CD4-positive, alpha-beta memory T cell (primary cell): ENCODE results near the gene STARD10. TPM values are rescaled to one million over a fixed set of nuclear protein-coding genes. Genes with fewer than 3 reads are reported as not detected.
A peak's percentile ranks its signal among the peaks of the same experiment; 100 is the strongest.

Source experiments
- CTCF ChIA-PET: fragments of 350-600 bp; sonication (Branson Sonifier 250); formaldehyde crosslinking; loops from one replicate; lab custom pipeline; 2021; ENCODE audit warnings: inconsistent platforms; ENCODE audit not compliant: partially characterized antibody; lab: Charles Lee
- POLR2A ChIA-PET: fragments of 350-600 bp; sonication (Branson Sonifier 250); formaldehyde crosslinking; loops from one replicate; lab custom pipeline; 2021; ENCODE audit not compliant: partially characterized antibody; lab: Charles Lee
- DNase-seq, 5 donors: peaks; one replicate each; pipeline versions ENCODE4 v3.0.0 to v3.0.0-alpha.2; 2020 to 2022; ENCODE audit warnings: mixed read lengths in 1 of 5
- H3K27ac ChIP-seq: one replicate; pipeline ENCODE4 v1.7.0; 2013; ENCODE audit warnings: low read depth, low read length
- H3K27me3 ChIP-seq: 2 replicates; pipeline ENCODE4 v1.7.0; 2013; ENCODE audit warnings: mild to moderate bottlenecking, low read length, moderate library complexity; ENCODE audit not compliant: insufficient read depth
- H3K36me3 ChIP-seq: 2 replicates; pipeline ENCODE4 v1.7.0; 2013; ENCODE audit warnings: mild to moderate bottlenecking, low read length, moderate library complexity; ENCODE audit not compliant: insufficient read depth
- H3K4me1 ChIP-seq: 2 replicates; pipeline ENCODE4 v1.7.0; 2013; ENCODE audit warnings: mild to moderate bottlenecking, low read length, moderate library complexity; ENCODE audit not compliant: insufficient read depth
- H3K4me3 ChIP-seq, 2 donors: one replicate each; pipeline ENCODE4 v1.7.0; 2013; ENCODE audit warnings: low read length in 2 of 2, mild to moderate bottlenecking in 1 of 2
- H3K9me3 ChIP-seq, 2 donors: one replicate each; pipeline ENCODE4 v1.7.0; 2013; ENCODE audit warnings: low read length in 2 of 2, control low read depth in 1 of 2; ENCODE audit not compliant: control insufficient read depth in 1 of 2
- H3K27ac Mint-ChIP-seq, 7 donors: one replicate each; pipeline ENCODE4 v1.8.0; 2020 to 2021; ENCODE audit warnings: mixed read lengths in 7 of 7, mild to moderate bottlenecking in 6 of 7, inconsistent platforms in 3 of 7, moderate library complexity in 3 of 7
- H3K27me3 Mint-ChIP-seq, 2 donors: one replicate each; pipeline ENCODE4 v1.8.0; 2020 to 2021; ENCODE audit warnings: mixed read lengths in 2 of 2
- H3K36me3 Mint-ChIP-seq, 2 donors: one replicate each; pipeline ENCODE4 v1.8.0; 2020 to 2021; ENCODE audit warnings: mixed read lengths in 2 of 2, inconsistent platforms in 1 of 2, mild to moderate bottlenecking in 1 of 2
- H3K4me1 Mint-ChIP-seq, 4 donors: one replicate each; pipeline ENCODE4 v1.8.0; 2020 to 2021; ENCODE audit warnings: mixed read lengths in 4 of 4, mild to moderate bottlenecking in 1 of 4
- H3K4me3 Mint-ChIP-seq, 8 donors: one replicate each; pipeline ENCODE4 v1.8.0; 2020 to 2021; ENCODE audit warnings: mixed read lengths in 8 of 8, mild to moderate bottlenecking in 7 of 8, moderate library complexity in 6 of 8, inconsistent platforms in 3 of 8
- H3K9me3 Mint-ChIP-seq, 8 donors: one replicate each; pipeline ENCODE4 v1.8.0; 2020 to 2021; ENCODE audit warnings: mixed read lengths in 8 of 8, mild to moderate bottlenecking in 5 of 8, inconsistent platforms in 3 of 8, moderate library complexity in 1 of 8
- intact Hi-C: fragments of 100-400 bp; cut with micrococcal nuclease; formaldehyde crosslinking; loops from one replicate; pipeline ENCODE4 v1.15.1; 2023
- polyA plus RNA-seq, 2 donors: library from polyadenylated mRNA; unstranded; fragments of 300-500 nt; fragmentation: Illumina TruSeq; gene quantifications; one replicate each; pipeline ENCODE4 v1.2.3, GENCODE V29; 2021
- total RNA-seq, 2 experiments: library from RNA; stranded (reverse); gene quantifications; one replicate each; pipeline ENCODE4 v1.2.3, GENCODE V29; 2021

The STARD10 gene
- total and polyA plus RNA-seq, 4 experiments from 2014 or later = 23.0 to 27.0 (median 24.2) TPM

- Mint-ChIP-seq H3K4me1 (peaks cover 13 to 62% (median 32%) of the 10 kb centered on the region in 4 donors), H3K9me3 (peaks cover 0 to 3% (median 0%) of the 10 kb centered on the region in 8 donors), H3K36me3 (no peaks in the 10 kb centered on the region), H3K27me3 (no peaks in the 10 kb centered on the region), H3K27ac (peak overlapping the region in 4 of 7 donors; percentile 48 to 86 (median 66)), H3K4me3 (peak overlapping the region in 4 of 8 donors; percentile 17 to 86 (median 76))
- H3K4me3 ChIP-seq = no peak overlapping the region
- no peak overlapping the region for H3K27ac ChIP-seq
- ChIA-PET POLR2A (no interaction called here), CTCF (interaction anchor here (0.7 to 2.4 kb wide), 2 partner anchors 15 to 54 kb away, joined by 3 to 7 read pairs; partner anchors contain the start of gene STARD10)
- no peak for DNase-seq
- H3K4me1 ChIP-seq = peaks cover 31% of the 10 kb centered on the region
- intact Hi-C loops = no loop called here
- no peaks in the 10 kb centered on the region for H3K9me3 ChIP-seq
- H3K27me3 ChIP-seq = no peaks in the 10 kb centered on the region
- no peaks in the 10 kb centered on the region for H3K36me3 ChIP-seq
These were observed 15.0 kb downstream of the STARD10 start for GRCh38 chr11:72778535-72779494.

GRCh38 chr11:72777755-72778278, 16.0 kb downstream of the STARD10 start:
- Histone ChIP-seq H3K4me3 (no peak overlapping the region), H3K4me1 (peaks cover 31% of the 10 kb centered on the region), H3K27me3 (no peaks in the 10 kb centered on the region), H3K27ac (no peak overlapping the region), H3K9me3 (no peaks in the 10 kb centered on the region), H3K36me3 (no peaks in the 10 kb centered on the region)
- Mint-ChIP-seq H3K27me3 (no peaks in the 10 kb centered on the region), H3K4me1 (peaks cover 13 to 60% (median 32%) of the 10 kb centered on the region in 4 donors), H3K9me3 (peaks cover 0 to 3% (median 0%) of the 10 kb centered on the region in 8 donors), H3K4me3 (peak overlapping the region in 1 of 8 donors; percentile 57), H3K27ac (peak overlapping the region in 1 of 7 donors; percentile 8), H3K36me3 (peaks cover 0 to under 1% of the 10 kb centered on the region in 2 donors)
- DNase-seq = no peak
- intact Hi-C loops = no loop called here
- ChIA-PET CTCF (interaction anchor here (2.4 kb wide), 1 partner anchor 16 kb away, joined by 7 read pairs; the partner anchor contains the start of gene STARD10), POLR2A (no interaction called here)

- peak overlapping the region in 1 of 7 donors; percentile 4 for H3K27ac Mint-ChIP-seq
- no peak overlapping the region for H3K4me3 Mint-ChIP-seq
These were observed 16.7 kb downstream of the STARD10 start for GRCh38 chr11:72776844-72777754.

GRCh38 chr11:72776117-72776843, 17.6 kb downstream of the STARD10 start:
- Mint-ChIP-seq H3K9me3 (no peaks in the 10 kb centered on the region), H3K4me3 (no peak overlapping the region), H3K36me3 (peaks cover 0 to 4% of the 10 kb centered on the region in 2 donors), H3K4me1 (peaks cover 7 to 52% (median 23%) of the 10 kb centered on the region in 4 donors), H3K27ac (peak overlapping the region in 2 of 7 donors; percentile 46 to 52), H3K27me3 (no peaks in the 10 kb centered on the region)
- H3K27ac ChIP-seq = no peak overlapping the region
- ChIA-PET POLR2A (no interaction called here), CTCF (interaction anchor here (0.9 kb wide), 1 partner anchor 16 kb away, joined by 3 read pairs; no protein-coding TSS in a partner anchor)
- no peaks in the 10 kb centered on the region for H3K27me3 ChIP-seq
- H3K36me3 ChIP-seq = no peaks in the 10 kb centered on the region
- no peak for DNase-seq
- intact Hi-C loops = no loop called here
- peaks cover 22% of the 10 kb centered on the region for H3K4me1 ChIP-seq
- no peaks in the 10 kb centered on the region for H3K9me3 ChIP-seq
- H3K4me3 ChIP-seq = no peak overlapping the region

More at GRCh38 chr11:72776844-72777754, 16.7 kb downstream of the STARD10 start:
- no peaks in the 10 kb centered on the region for H3K27me3 Mint-ChIP-seq
- no peak for DNase-seq
- H3K9me3 ChIP-seq = no peaks in the 10 kb centered on the region
- no peak overlapping the region for H3K27ac ChIP-seq
- ChIA-PET POLR2A (no interaction called here), CTCF (interaction anchor here (2.4 kb wide), 1 partner anchor 17 kb away, joined by 7 read pairs; the partner anchor contains the start of gene STARD10)
- H3K9me3 Mint-ChIP-seq = no peaks in the 10 kb centered on the region
- H3K4me1 ChIP-seq = peaks cover 24% of the 10 kb centered on the region
- no peaks in the 10 kb centered on the region for H3K36me3 ChIP-seq
- H3K4me3 ChIP-seq = no peak overlapping the region
- H3K4me1 Mint-ChIP-seq = peaks cover 9 to 53% (median 26%) of the 10 kb centered on the region in 4 donors
- intact Hi-C loops = no loop called here
- H3K36me3 Mint-ChIP-seq = peaks cover 0 to 4% of the 10 kb centered on the region in 2 donors
- no peaks in the 10 kb centered on the region for H3K27me3 ChIP-seq

- H3K4me1 ChIP-seq = peaks cover 14% of the 10 kb centered on the region
- Mint-ChIP-seq H3K4me3 (no peak overlapping the region), H3K36me3 (peaks cover 0 to 4% of the 10 kb centered on the region in 2 donors), H3K4me1 (peaks cover 7 to 46% (median 23%) of the 10 kb centered on the region in 4 donors), H3K27ac (peak overlapping the region in 3 of 7 donors; percentile 18 to 46 (median 45)), H3K27me3 (no peaks in the 10 kb centered on the region), H3K9me3 (no peaks in the 10 kb centered on the region)
- H3K36me3 ChIP-seq = no peaks in the 10 kb centered on the region
- no peak overlapping the region for H3K27ac ChIP-seq
- DNase-seq = no peak
- no peak overlapping the region for H3K4me3 ChIP-seq
- CTCF ChIA-PET = interaction anchor here (0.9 to 1.5 kb wide), 2 partner anchors 17 kb away, joined by 3 read pairs; no protein-coding TSS in a partner anchor
- H3K27me3 ChIP-seq = no peaks in the 10 kb centered on the region
- H3K9me3 ChIP-seq = no peaks in the 10 kb centered on the region
- intact Hi-C loops = no loop called here
- POLR2A ChIA-PET = no interaction called here
These were observed 18.3 kb downstream of the STARD10 start for GRCh38 chr11:72775288-72776110.
